Measurements from ENCODE around the gene CLRN1.

DNA sequence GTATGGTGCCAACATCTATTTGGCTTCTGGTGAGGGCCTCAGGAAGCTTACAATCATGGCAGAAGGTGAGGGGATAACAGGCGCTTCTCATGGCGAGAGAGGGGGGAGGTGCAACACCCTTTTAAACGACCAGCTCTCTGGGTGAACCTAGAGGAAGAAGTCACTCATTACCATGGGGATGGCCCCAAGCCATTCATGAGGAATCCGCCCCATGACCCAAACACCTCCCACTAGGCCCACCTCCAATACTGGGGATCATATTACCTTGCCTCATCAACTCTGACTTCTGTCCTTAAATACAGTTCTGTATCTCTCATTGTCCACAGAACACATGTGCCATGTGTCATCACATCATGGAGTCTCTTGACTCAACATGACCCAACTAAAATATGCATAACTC, 37.5 kb upstream of the CLRN1 start:
- TF ChIP-seq, protein P1, sequence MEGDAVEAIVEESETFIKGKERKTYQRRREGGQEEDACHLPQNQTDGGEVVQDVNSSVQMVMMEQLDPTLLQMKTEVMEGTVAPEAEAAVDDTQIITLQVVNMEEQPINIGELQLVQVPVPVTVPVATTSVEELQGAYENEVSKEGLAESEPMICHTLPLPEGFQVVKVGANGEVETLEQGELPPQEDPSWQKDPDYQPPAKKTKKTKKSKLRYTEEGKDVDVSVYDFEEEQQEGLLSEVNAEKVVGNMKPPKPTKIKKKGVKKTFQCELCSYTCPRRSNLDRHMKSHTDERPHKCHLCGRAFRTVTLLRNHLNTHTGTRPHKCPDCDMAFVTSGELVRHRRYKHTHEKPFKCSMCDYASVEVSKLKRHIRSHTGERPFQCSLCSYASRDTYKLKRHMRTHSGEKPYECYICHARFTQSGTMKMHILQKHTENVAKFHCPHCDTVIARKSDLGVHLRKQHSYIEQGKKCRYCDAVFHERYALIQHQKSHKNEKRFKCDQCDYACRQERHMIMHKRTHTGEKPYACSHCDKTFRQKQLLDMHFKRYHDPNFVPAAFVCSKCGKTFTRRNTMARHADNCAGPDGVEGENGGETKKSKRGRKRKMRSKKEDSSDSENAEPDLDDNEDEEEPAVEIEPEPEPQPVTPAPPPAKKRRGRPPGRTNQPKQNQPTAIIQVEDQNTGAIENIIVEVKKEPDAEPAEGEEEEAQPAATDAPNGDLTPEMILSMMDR (conservative IDR thresholded peaks at IDR 0.05; ENCODE audit: low read length): no peak
- no peak for TF ChIP-seq EZH2phosphoT487 (IDR thresholded peaks at IDR 0.05; ENCODE audit: borderline replicate concordance, low read depth, low read length)
